Fibroblast of lung (primary cell): ENCODE data around the gene EXOC6B.

Experiments used
- EZH2 ChIP-seq: IDR thresholded peaks from 2 replicates; pipeline ENCODE4 v1.5.1; 2012; ENCODE audit warnings: low read length, control low read depth, mild to moderate bottlenecking; ENCODE audit errors: missing control alignments
- TF ChIP-seq, protein P1 (sequence below), 2 donors: IDR thresholded peaks in 1 of 2; conservative IDR thresholded peaks in 1 of 2; 1 replicate in 1 of 2; 2 replicates in 1 of 2; pipeline ENCODE4 v1.5.1; 2011 to 2012; ENCODE audit warnings: low read length in 2 of 2, control low read depth in 1 of 2, inconsistent platforms in 1 of 2, low read depth in 1 of 2, mild to moderate bottlenecking in 1 of 2

DNA sequence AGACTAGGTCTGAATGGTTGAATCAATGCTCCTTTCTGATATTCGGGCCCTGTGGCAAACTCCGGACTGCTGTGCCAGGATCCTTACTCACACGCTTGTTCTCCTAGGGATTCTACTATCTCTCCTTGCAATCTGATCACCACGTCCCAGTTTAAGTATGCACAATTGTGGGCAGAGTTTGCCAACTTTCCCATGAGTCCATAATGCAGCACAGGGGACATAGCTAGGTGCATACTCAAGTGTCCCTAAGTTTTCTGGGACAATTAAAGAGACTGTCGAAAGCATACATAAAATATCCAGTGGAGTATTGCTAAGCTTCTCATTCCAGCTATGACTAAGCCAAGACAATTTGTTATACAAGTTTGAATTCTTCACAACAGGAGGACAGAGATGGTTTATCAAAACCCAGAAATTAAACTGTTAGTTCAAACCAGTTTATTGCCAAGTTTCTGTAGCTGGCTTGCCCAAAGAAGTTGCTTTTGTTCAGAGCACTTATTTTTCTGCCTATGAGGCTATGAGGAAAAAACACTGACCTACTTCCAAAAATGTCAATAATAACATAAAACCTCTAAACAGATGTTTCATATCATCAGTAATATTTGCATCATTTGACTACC, 136.1 kb downstream of the EXOC6B start:
- TF ChIP-seq, protein P1, sequence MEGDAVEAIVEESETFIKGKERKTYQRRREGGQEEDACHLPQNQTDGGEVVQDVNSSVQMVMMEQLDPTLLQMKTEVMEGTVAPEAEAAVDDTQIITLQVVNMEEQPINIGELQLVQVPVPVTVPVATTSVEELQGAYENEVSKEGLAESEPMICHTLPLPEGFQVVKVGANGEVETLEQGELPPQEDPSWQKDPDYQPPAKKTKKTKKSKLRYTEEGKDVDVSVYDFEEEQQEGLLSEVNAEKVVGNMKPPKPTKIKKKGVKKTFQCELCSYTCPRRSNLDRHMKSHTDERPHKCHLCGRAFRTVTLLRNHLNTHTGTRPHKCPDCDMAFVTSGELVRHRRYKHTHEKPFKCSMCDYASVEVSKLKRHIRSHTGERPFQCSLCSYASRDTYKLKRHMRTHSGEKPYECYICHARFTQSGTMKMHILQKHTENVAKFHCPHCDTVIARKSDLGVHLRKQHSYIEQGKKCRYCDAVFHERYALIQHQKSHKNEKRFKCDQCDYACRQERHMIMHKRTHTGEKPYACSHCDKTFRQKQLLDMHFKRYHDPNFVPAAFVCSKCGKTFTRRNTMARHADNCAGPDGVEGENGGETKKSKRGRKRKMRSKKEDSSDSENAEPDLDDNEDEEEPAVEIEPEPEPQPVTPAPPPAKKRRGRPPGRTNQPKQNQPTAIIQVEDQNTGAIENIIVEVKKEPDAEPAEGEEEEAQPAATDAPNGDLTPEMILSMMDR (conservative IDR thresholded peaks at IDR 0.05 in 1 of 2, IDR thresholded peaks at IDR 0.05 in 1 of 2; ENCODE audit: low read depth in 1 of 2, low read length in 2 of 2), result no peak
- no peak for TF ChIP-seq EZH2
